CD4-positive, alpha-beta T cell treated with Interleukin-15 for 1 hour (primary cell): ENCODE data around the gene ABL1.
"Not testable (repeated sequence)": the region's sequence is repeated elsewhere in the genome, so short reads cannot be mapped to it uniquely, and the experiment has no call there.

Experiments used
- DNase-seq: peaks from one replicate; pipeline ENCODE4 v3.0.0-alpha.2; 2020

The ABL1 gene

GRCh38 chr9:130905902-130906734 is 71.1 kb downstream of the ABL1 start:
- DNase-seq, result no peak

- DNase-seq, result no peak
Observed at GRCh38 chr9:130906735-130907416, 71.8 kb downstream of the ABL1 start.

- no peak for DNase-seq
Observed at GRCh38 chr9:130908146-130908877, 73.3 kb downstream of the ABL1 start.

- no peak for DNase-seq
Observed at GRCh38 chr9:130908878-130909355, 73.9 kb downstream of the ABL1 start.

GRCh38 chr9:130910041-130910440 is 75.0 kb downstream of the ABL1 start:
- not testable (repeated sequence) for DNase-seq

- not testable (repeated sequence) for DNase-seq
Observed at GRCh38 chr9:130910670-130911069, 75.6 kb downstream of the ABL1 start.

- DNase-seq, result no peak
Observed at GRCh38 chr9:130911254-130912049, 76.4 kb downstream of the ABL1 start.

GRCh38 chr9:130912932-130913598 is 78.0 kb downstream of the ABL1 start:
- no peak for DNase-seq

GRCh38 chr9:130913599-130914416 is 78.8 kb downstream of the ABL1 start:
- no peak for DNase-seq

GRCh38 chr9:130914417-130915095 is 79.5 kb downstream of the ABL1 start:
- DNase-seq, result no peak

- DNase-seq, result no peak
Observed at GRCh38 chr9:130915096-130915447, 80.0 kb downstream of the ABL1 start.

- DNase-seq, result no peak
Observed at GRCh38 chr9:130917168-130917960, 82.3 kb downstream of the ABL1 start.

GRCh38 chr9:130918101-130918825 is 83.2 kb downstream of the ABL1 start:
- no peak for DNase-seq

- no peak for DNase-seq
Observed at GRCh38 chr9:130918826-130919558, 83.9 kb downstream of the ABL1 start.

- DNase-seq, result no peak
Observed at GRCh38 chr9:130919559-130920145, 84.6 kb downstream of the ABL1 start.

GRCh38 chr9:130920233-130920632 is 85.2 kb downstream of the ABL1 start:
- DNase-seq, result no peak

GRCh38 chr9:130920762-130921299 is 85.8 kb downstream of the ABL1 start:
- DNase-seq, result no peak
